Caki2 (cell line): ENCODE results near the gene NCBP3. TPM values are rescaled to one million over a fixed set of nuclear protein-coding genes. Genes with fewer than 3 reads are reported as not detected.

Experiments used
- DNase-seq: peaks from one replicate; pipeline ENCODE4 v3.0.0-alpha.2; 2015; ENCODE audit warnings: low read depth
- in situ Hi-C: cut with HindIII; loops from 2 replicates; pipeline ENCODE4 v1.10.0; 2016; ENCODE audit warnings: low sequenced_read_pairs, low pct_unique_long_range_greater_than_20kb, mixed read lengths
- total RNA-seq: library from RNA; depleted of rRNA; stranded (reverse); fragments of >200 nt; shearing (Covaris generic); gene quantifications from 2 replicates; pipeline ENCODE4 v1.2.3, GENCODE V29; 2014; ENCODE audit warnings: low replicate concordance

NCBP3 gene
- total RNA-seq, 1 experiment from 2014 or later = 9.3 TPM

- no peak for DNase-seq
- in situ Hi-C loops = no loop called here
Measured at GRCh38 chr17:3773511-3773910, 72.5 kb downstream of the NCBP3 start.

- in situ Hi-C loops = no loop called here
- no peak for DNase-seq
Measured at GRCh38 chr17:3772764-3773163, 73.3 kb downstream of the NCBP3 start.

- no peak for DNase-seq
- in situ Hi-C loops = no loop called here
Measured at GRCh38 chr17:3771140-3771539, 74.9 kb downstream of the NCBP3 start.

GRCh38 chr17:3770466-3770865, 75.6 kb downstream of the NCBP3 start:
- in situ Hi-C loops = no loop called here
- DNase-seq = no peak

GRCh38 chr17:3768769-3769168, 77.3 kb downstream of the NCBP3 start:
- in situ Hi-C loops = no loop called here
- no peak for DNase-seq

- DNase-seq = no peak
- in situ Hi-C loops = no loop called here
Measured at GRCh38 chr17:3768341-3768740, 77.7 kb downstream of the NCBP3 start.

GRCh38 chr17:3766779-3767178, 79.3 kb downstream of the NCBP3 start:
- in situ Hi-C loops = no loop called here
- no peak for DNase-seq

- in situ Hi-C loops = no loop called here
- DNase-seq = no peak
Measured at GRCh38 chr17:3765981-3766380, 80.1 kb downstream of the NCBP3 start.

- DNase-seq = no peak
- in situ Hi-C loops = no loop called here
Measured at GRCh38 chr17:3763777-3764170, 82.3 kb downstream of the NCBP3 start.

GRCh38 chr17:3762922-3763776, 82.9 kb downstream of the NCBP3 start:
- DNase-seq = no peak
- in situ Hi-C loops = no loop called here

- in situ Hi-C loops = no loop called here
- no peak for DNase-seq
Measured at GRCh38 chr17:3761918-3762380, 84.1 kb downstream of the NCBP3 start.

GRCh38 chr17:3761036-3761917, 84.8 kb downstream of the NCBP3 start:
- no peak for DNase-seq
- in situ Hi-C loops = no loop called here

GRCh38 chr17:3759597-3760216, 86.3 kb downstream of the NCBP3 start:
- in situ Hi-C loops = no loop called here
- DNase-seq = no peak

GRCh38 chr17:3755335-3756030, 90.6 kb downstream of the NCBP3 start:
- no peak for DNase-seq
- in situ Hi-C loops = no loop called here

- DNase-seq = no peak
- in situ Hi-C loops = no loop called here
Measured at GRCh38 chr17:3754458-3755334, 91.3 kb downstream of the NCBP3 start.

- DNase-seq = no peak
- in situ Hi-C loops = no loop called here
Measured at GRCh38 chr17:3754066-3754457, 92.0 kb downstream of the NCBP3 start.

- no peak for DNase-seq
- in situ Hi-C loops = no loop called here
Measured at GRCh38 chr17:3753624-3754023, 92.4 kb downstream of the NCBP3 start.
